Neural cell (in vitro differentiated cells): Measurements from ENCODE around the gene CLIC4.

Experiments
- CTCF ChIP-seq: fragments of 450-650 bp; IDR thresholded peaks from 2 replicates; pipeline ENCODE4 v1.5.1; 2014; ENCODE audit warnings: antibody characterized with exemption, mild to moderate bottlenecking, moderate library complexity; ENCODE audit not compliant: poor library complexity, severe bottlenecking
- EP300 ChIP-seq: fragments of 450-650 bp; conservative IDR thresholded peaks from 2 replicates; pipeline ENCODE4 v1.6.1; 2014; ENCODE audit warnings: antibody characterized with exemption, mild to moderate bottlenecking, moderate library complexity; ENCODE audit not compliant: poor library complexity, severe bottlenecking
- EZH2 ChIP-seq: fragments of 200-600, 300-800 bp; shearing (Covaris generic), sonication (generic); IDR thresholded peaks from 2 replicates; pipeline ENCODE4 v1.6.1; 2014; ENCODE audit warnings: antibody characterized with exemption, low read length, borderline replicate concordance, mild to moderate bottlenecking; ENCODE audit not compliant: insufficient read depth, poor library complexity, severe bottlenecking
- MXI1 ChIP-seq: fragments of 450-650 bp; conservative IDR thresholded peaks from 2 replicates; pipeline ENCODE4 v1.6.1; 2014; ENCODE audit warnings: antibody characterized with exemption, mild to moderate bottlenecking; ENCODE audit not compliant: poor library complexity, severe bottlenecking
- POLR2AphosphoS5 ChIP-seq: IDR thresholded peaks from 2 replicates; pipeline ENCODE4 v1.6.1; 2012
- RAD21 ChIP-seq: fragments of 450-650 bp; conservative IDR thresholded peaks from 2 replicates; pipeline ENCODE4 v1.6.1; 2014; ENCODE audit warnings: antibody characterized with exemption, mild to moderate bottlenecking, moderate library complexity

- TF ChIP-seq CTCF (no peak), RAD21 (no peak), MXI1 (no peak), POLR2AphosphoS5 (no peak), EP300 (no peak), EZH2 (no peak)
Observed at GRCh38 chr1:24790490-24790889, 45.2 kb downstream of the CLIC4 start.
